GM12873 (cell line): ENCODE results near the gene RNF213.

Experiments
- TF ChIP-seq, protein P1 (sequence below): IDR thresholded peaks from 2 replicates; pipeline ENCODE4 v1.5.1; 2012; ENCODE audit warnings: low read depth, mild to moderate bottlenecking, moderate library complexity, low read length, control low read depth; ENCODE audit not compliant: insufficient read depth; ENCODE audit errors: missing control alignments

The RNF213 gene

DNA sequence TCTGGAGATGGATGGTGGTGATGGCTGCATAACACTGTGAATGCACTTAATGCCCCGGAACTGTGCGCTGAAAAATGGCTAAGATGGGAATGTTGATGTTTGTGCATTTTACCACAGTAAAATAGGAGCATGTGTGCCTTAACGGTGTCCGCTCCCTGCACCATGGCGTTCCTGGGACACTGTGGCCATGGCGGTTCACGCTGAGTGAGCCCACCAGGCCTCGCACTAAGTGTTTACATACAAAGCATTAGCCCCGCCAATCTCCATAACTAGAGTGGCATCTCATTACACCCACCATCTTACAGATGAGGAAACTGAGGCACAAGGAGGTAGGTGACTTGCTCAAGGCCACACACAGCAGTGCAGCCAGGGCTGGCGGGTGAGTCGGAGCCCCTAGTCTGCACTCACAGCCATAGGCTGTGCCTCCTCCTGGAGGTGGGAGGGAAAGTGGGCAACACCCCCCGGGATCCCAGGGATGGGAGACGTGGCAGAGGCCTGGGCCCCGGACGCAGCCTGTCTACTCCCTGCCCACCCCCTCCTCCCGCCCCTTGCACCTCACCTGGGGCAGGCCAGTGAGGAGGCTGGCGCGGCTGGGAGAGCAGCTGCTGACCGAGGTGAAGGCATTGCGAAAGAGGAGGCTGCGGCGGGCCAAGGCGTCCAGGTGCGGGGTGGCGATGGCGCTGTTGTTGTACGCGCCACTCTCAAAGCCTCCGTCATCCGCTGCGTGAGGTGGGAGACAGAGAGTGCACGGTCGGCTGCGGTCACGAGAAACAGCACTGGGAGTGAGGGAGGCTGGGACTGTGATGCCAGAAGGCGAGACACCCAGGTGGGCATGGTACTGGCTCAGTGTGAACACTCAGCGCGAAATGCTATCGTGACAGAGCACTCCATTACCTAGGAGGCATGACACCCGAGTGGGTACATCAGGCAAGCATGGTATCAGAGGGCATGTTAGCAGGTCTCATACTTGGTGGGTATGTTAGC, 43.9 kb upstream of the RNF213 start:
- TF ChIP-seq, protein P1, sequence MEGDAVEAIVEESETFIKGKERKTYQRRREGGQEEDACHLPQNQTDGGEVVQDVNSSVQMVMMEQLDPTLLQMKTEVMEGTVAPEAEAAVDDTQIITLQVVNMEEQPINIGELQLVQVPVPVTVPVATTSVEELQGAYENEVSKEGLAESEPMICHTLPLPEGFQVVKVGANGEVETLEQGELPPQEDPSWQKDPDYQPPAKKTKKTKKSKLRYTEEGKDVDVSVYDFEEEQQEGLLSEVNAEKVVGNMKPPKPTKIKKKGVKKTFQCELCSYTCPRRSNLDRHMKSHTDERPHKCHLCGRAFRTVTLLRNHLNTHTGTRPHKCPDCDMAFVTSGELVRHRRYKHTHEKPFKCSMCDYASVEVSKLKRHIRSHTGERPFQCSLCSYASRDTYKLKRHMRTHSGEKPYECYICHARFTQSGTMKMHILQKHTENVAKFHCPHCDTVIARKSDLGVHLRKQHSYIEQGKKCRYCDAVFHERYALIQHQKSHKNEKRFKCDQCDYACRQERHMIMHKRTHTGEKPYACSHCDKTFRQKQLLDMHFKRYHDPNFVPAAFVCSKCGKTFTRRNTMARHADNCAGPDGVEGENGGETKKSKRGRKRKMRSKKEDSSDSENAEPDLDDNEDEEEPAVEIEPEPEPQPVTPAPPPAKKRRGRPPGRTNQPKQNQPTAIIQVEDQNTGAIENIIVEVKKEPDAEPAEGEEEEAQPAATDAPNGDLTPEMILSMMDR = no peak

DNA sequence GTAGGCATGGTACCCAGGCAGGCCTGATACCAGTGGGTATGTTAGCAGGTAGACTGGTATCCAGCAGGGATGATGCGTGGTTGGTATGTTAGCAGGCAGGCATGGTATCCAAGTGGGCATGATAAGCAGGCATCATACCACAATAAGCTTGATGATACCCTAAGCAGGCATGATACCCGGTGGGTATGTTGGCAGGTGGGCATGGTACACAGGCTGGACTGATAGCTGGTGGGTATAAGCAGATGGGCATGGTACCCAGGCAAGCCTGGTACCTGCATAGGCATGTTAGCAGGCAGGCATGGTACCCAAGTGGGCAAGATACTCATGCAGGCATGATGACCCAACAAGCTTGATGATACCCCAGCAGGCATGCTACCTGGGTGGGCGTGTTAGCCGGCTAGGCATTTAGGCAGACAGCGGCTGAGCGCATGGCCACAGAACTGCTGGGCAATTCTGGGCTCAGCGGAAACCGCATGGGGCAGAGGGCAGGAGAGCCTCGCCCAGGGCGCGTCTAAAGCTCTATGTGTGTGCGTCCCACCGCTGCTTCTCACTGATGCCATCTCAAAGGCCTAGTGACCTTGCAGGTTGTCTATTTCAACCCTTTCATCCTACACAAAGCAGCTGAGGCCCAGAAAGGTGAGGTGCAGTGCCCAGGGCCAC, 42.8 kb upstream of the RNF213 start:
- TF ChIP-seq, protein P1 = no peak

DNA sequence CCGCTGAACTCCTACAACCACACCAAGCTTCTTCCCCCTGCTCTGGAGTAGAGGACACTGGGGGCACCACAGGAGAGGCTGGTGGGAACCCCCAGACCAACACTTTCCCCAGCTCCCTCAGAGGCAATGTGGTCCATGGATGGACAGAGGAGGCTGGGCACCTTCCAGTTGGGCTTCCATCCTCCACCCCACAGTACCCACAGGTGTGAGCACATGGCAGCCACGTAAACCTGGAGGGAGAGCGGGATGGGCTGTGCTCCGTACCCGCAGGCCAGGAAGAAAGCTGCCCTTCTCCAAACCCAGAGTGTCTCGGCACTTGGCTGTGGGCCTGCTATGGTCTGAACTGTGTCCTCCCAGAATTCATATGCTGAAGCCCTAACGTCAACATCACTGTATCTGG, 42.3 kb upstream of the RNF213 start:
- TF ChIP-seq, protein P1 = no peak

DNA sequence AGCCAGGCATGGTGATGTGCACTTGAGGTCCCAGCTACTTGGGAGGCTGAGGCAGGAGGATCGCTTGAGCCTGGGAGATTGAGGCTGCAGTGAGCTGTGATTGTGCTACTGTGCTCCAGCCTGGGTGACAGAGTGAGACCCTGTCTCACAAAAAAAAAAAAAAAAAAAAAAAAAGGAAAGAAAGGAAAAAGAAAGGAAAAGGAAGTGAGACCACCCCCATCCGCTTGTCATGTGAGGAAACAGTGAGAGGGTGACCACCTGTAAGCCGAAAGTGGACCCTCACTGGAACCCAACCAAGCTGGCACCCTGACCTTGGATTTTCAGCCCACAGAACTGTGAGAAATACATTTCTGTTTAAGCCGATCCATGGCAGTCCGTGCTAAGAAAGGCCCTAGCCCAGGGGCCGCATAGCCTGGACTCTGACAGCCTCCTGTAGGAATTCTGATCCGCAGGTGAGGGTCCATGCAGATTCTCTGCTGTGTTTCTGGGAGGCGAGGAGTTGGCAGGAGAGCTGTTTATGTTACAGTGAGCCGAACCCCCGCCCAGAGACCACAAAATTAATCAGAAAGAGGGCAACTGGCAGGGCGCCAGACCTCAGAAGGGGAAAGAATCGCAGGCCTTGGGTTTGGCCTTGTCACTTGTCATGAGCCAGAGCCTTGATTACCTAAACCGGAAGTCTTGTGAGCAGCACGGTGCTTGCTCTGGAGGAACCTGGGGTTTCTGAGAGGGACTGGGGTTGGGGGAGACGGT, 41.5 kb upstream of the RNF213 start:
- TF ChIP-seq, protein P1 = no peak

DNA sequence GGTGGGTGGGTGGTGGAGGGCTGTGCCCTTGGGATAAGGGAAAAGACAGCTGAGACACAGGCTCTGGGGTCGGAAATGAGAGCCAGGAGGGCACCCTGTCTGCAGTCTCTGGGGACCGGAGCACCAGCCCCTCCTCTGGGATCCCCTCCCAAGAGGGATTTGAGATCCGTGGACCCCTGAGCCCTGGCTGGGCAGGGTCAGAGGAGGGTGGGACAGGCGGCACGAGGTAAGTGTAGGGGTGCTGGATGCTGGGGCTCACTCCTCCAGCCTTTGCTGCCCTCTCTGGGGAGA, 40.9 kb upstream of the RNF213 start:
- TF ChIP-seq, protein P1 = no peak

DNA sequence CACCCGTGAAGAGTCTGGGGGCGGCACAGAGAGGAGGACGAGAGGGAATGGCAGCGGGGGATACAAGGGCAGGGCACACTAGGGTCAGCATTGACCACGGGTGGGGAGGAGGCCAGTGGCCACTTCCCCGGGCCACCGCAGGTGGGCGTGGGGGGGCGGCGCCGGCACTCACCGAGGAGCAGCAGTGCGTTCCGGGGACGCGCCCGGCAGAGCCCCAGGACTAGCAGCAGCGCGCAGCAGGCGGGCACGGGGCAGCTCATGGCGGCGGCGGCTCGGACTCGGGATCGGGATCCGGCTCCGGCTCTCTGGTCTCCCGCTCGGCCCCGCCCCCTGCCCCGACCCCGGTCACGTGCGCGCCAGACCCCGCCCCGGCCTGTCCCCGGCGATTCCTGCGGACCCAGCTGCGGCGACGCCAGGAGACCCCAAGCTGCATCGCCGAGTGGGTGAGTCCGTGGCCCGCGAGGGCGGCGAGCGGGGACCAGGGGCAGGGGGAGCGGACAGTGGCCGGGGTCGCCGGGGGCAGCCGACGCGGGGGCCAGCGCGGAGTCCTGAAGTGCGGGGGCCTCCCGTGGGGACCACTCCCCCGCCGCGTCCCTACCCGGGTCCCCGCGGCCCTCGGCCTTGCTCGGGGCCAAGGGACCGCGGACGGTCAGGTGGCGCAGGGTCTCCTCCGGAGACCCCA, 40.5 kb upstream of the RNF213 start, which contains the start of the genes SGSH and SLC26A11:
SGSH (minus strand) TSS at position 280 of the 682 bp plus-strand sequence; CDS start at position 260, 20 bp downstream.
SLC26A11 (plus strand) TSS at position 374 of the 682 bp plus-strand sequence. CDS start 1,134 bp downstream, outside the sequence.
- TF ChIP-seq, protein P1 = no peak
